Duodenal mucosa (tissue), 2 donors: ENCODE measurements around the gene TBC1D9B.

Experiments used
- H3K27ac ChIP-seq: one replicate; pipeline ENCODE4 v1.7.0; 2013; ENCODE audit warnings: low read depth, low read length
- H3K27me3 ChIP-seq, 2 donors: one replicate each; pipeline ENCODE4 v1.7.0; 2013; ENCODE audit warnings: low read length in 2 of 2, control low read depth in 1 of 2; ENCODE audit not compliant: insufficient read depth in 2 of 2, control insufficient read depth in 1 of 2
- H3K36me3 ChIP-seq, 2 donors: one replicate each; pipeline ENCODE4 v1.7.0; 2013; ENCODE audit warnings: low read length in 2 of 2, control low read depth in 1 of 2; ENCODE audit not compliant: insufficient read depth in 2 of 2, control insufficient read depth in 1 of 2
- H3K4me1 ChIP-seq, 2 donors: one replicate each; pipeline ENCODE4 v1.7.0; 2013; ENCODE audit warnings: low read length in 2 of 2, control low read depth in 1 of 2; ENCODE audit not compliant: insufficient read depth in 2 of 2, control insufficient read depth in 1 of 2
- H3K4me3 ChIP-seq, 2 donors: one replicate each; pipeline ENCODE4 v1.7.0; 2013; ENCODE audit warnings: low read length in 2 of 2, low read depth in 1 of 2
- H3K9ac ChIP-seq, 2 donors: one replicate each; pipeline ENCODE4 v1.7.0; 2013; ENCODE audit warnings: low read length in 2 of 2, low read depth in 1 of 2
- H3K9me3 ChIP-seq, 2 donors: one replicate each; pipeline ENCODE4 v1.7.0; 2013; ENCODE audit warnings: low read length in 2 of 2, control low read depth in 1 of 2; ENCODE audit not compliant: control insufficient read depth in 1 of 2

The TBC1D9B gene

DNA sequence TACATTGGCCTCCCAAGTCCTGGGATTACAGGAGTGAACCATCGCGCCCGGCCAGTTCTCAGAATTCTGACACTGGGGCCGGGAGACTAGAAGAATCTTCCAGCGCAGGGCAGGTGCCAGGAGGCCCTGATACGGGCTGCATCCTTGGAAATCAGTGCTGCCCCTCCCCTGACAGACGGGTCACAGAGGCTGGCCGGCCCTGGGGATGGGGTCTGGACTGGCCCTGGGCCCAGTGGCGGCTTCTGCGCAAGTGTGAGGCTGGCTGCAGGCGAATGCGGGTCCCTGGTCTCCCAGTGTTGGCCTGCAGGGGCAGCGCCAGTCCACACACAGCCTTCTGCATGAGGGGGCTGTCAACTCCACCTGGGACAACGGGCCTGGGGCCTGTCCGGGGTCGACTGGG lies 831 bp upstream of the TBC1D9B start:
- H3K27ac ChIP-seq = no peak overlapping the region
- no peaks in the 10 kb centered on the region for H3K27me3 ChIP-seq
- peaks cover 10 to 18% of the 10 kb centered on the region in 2 donors for H3K4me1 ChIP-seq
- peak overlapping the region in 1 of 2 donors; percentile 39 for H3K9ac ChIP-seq
- no peak overlapping the region for H3K4me3 ChIP-seq
- peaks cover 6 to 11% of the 10 kb centered on the region in 2 donors for H3K36me3 ChIP-seq
- no peaks in the 10 kb centered on the region for H3K9me3 ChIP-seq

DNA sequence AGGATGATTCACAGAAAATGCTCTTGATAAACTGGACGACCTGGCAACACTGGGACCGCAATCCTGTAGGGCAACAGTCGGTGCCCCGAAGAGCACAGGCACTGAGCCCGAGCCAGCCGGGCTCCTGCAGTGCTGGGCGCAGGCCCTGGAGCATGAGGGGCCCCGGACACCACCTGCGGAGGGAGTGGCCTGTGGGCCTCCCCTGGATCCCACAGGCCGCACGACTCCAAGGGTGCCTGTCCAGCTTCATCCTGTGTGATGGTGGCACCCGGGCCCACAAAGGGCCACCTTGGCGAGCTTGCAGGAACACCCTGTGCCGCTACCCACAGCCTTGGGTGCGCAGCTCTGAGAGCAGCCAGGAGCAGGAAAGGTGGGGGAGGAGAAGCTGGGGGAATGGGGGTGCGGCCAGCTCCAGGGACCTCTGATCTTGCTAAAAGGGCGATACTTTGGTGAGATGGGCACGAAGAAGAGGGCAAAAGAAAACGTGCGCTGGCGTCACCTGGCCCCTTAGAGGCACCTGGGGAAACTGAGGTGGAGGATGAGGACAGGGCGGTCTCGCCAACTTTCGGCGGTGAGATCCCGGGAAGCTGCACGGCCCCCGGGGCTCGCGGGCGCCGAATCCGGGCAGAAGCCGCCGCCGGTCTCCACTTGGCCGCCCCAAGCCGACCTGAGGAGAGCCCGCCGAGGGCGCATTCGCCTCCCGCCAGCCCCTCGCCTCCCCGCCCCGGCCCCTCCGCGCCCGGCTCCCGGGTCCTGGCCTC lies 722 bp downstream of the TBC1D9B start:
- Histone ChIP-seq H3K4me1 (peaks cover 10 to 18% of the 10 kb centered on the region in 2 donors), H3K9me3 (no peaks in the 10 kb centered on the region), H3K36me3 (peaks cover 11 to 25% of the 10 kb centered on the region in 2 donors), H3K4me3 (peak overlapping the region; percentile 77 to 85), H3K9ac (peak overlapping the region; percentile 54 to 74), H3K27ac (no peak overlapping the region), H3K27me3 (no peaks in the 10 kb centered on the region)

DNA sequence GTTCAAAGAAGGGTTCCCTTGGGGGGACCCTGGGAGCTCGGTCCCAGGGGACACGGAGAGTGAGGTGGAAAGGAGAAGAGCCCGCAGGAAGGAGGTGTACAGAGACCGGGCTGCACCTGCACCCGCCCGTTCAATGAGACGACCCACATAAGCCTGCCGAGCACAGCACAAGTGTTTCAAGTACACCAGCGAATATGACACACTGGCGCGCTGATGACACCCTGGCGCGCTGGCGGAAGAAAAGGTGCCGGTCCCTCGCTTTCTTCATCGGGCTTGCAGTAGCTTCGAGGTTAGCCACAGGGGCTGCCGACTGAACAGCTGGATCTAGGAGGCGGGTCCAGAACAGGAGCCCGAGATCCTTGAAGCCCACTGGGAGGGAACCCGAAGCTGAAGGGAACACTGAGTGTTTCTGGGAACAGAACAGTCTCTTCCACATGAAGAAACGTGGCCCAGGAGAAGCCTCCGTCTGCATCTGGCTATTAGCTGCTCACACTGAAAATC lies 1.4 kb downstream of the TBC1D9B start:
- peak overlapping the region; percentile 54 to 74 for H3K9ac ChIP-seq
- H3K27me3 ChIP-seq = no peaks in the 10 kb centered on the region
- no peaks in the 10 kb centered on the region for H3K9me3 ChIP-seq
- peaks cover 11 to 27% of the 10 kb centered on the region in 2 donors for H3K36me3 ChIP-seq
- H3K27ac ChIP-seq = no peak overlapping the region
- H3K4me1 ChIP-seq = peaks cover 10 to 18% of the 10 kb centered on the region in 2 donors
- H3K4me3 ChIP-seq = peak overlapping the region; percentile 77 to 85

DNA sequence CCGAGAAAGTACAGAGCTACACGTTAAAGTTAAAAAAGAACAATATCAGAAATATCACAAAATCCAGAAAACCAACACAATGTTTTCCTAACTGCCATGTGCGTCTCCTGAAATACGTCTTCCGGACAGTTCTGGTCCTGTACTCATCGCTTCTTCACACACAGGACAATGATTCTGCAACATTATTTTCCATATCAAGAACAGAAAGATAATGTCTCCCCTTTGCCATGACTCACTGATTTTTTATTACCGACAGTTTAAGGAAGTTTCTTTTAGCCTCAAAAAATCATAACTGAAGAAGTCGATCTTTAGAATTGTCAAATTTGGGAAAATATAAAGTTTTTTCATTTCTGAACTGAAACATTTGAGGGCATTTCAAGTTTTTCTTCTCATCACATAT lies 2.5 kb downstream of the TBC1D9B start:
- H3K27ac ChIP-seq = no peak overlapping the region
- H3K9ac ChIP-seq = no peak overlapping the region
- peaks cover 11 to 37% of the 10 kb centered on the region in 2 donors for H3K36me3 ChIP-seq
- H3K4me3 ChIP-seq = no peak overlapping the region
- H3K9me3 ChIP-seq = no peaks in the 10 kb centered on the region
- H3K4me1 ChIP-seq = peaks cover 10 to 18% of the 10 kb centered on the region in 2 donors
- no peaks in the 10 kb centered on the region for H3K27me3 ChIP-seq

DNA sequence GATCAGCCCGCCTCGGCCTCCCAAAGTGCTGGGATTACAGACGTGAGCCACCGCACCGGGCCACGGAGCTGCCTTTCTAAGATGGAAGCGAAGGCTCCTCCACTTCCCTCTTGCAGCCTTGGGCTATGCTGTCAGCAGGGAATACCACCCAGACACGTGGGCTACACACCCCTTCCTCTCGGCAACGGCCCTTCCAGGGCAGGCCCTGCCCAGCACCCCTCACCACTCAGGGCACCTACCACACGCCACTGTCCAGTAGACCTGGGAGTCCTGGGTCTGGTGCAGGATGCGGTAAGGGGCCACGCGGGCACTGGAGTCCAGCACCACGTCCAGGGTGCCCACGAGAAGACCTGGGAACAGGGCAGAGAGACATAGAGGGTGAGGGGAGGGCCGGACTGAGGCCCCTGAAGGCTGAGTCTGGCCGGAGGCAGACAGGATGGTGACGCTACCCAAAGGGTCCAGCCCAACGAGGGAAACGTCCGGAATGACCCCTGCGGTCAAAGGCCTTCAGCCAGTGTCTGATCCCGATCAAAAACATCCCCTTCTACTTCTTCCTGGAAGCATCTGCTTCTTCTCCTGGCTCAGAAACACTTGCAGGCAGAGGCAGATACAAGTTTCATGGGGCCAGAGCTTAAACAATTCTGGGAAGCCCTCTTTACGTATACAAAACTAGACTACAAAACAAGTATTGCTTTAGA lies 3.1 kb downstream of the TBC1D9B start:
- Histone ChIP-seq H3K27me3 (no peaks in the 10 kb centered on the region), H3K36me3 (peaks cover 11 to 43% of the 10 kb centered on the region in 2 donors), H3K9me3 (no peaks in the 10 kb centered on the region), H3K9ac (no peak overlapping the region), H3K27ac (no peak overlapping the region), H3K4me1 (peaks cover 10 to 18% of the 10 kb centered on the region in 2 donors), H3K4me3 (no peak overlapping the region)

DNA sequence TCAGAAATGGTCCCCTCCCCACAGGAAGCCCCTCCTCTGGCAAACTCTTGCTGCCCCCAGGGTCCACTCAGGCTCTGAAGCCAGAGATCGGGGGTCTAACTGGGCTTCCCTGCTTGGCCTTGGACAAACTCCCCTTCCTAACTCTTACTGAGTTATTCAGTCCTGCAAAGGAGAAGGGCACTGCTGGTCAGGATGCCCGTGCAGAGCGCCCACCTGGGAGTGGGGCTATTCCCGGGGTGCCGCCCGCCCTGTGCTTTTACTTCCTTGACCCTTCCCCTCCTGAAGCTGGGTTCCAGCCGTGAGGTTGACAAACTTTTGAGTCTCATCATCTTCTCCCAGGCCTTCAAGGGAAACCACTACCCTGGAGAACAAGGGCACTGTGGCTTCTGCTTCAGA lies 4.9 kb downstream of the TBC1D9B start:
- no peak overlapping the region for H3K27ac ChIP-seq
- H3K27me3 ChIP-seq = no peaks in the 10 kb centered on the region
- H3K36me3 ChIP-seq = peaks cover 11 to 56% of the 10 kb centered on the region in 2 donors
- no peak overlapping the region for H3K9ac ChIP-seq
- peaks cover 10 to 11% of the 10 kb centered on the region in 2 donors for H3K4me1 ChIP-seq
- H3K4me3 ChIP-seq = no peak overlapping the region
- H3K9me3 ChIP-seq = no peaks in the 10 kb centered on the region

DNA sequence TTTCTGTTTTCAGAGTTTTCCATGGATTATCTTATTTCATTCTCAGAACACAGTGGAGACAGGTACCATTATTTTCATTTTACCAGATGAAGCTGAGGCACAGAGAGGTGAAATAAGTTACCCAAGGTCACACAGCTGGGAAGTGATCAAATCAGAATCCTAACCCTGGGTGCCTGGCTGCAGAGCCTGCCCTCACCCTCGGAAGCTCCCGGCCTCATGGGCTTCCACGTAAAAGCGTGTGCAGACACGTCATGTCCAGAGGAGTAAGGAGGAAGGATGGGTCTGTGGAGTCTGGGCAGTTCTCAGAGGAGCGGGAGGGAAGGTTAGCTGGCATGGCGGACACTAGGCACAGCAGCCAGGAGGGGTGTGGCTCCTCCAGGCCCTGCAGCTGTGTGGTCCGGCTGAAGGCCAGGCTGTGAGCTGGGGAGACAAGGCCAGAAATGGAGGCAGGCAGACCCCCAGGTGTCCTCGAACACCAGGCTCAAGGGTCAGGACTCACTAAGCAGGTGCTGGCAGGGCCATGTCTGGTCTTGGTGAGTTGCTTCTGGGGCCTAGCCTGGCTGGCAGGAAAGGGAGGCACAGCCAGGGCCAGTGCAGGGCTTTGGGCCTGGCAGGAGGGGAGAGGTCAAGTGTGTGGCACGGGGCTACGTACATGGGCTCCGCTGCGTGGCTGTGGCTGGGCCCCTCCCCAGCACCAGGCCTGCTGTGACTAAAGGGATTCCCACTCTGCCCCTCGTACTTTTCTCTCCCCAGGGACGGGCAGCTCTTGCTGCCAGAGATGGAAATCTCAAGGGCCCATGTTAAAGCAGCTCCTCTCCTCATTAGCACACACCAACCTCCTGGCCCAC lies 5.6 kb downstream of the TBC1D9B start:
- Histone ChIP-seq H3K4me1 (peaks cover 10 to 11% of the 10 kb centered on the region in 2 donors), H3K9me3 (no peaks in the 10 kb centered on the region), H3K9ac (no peak overlapping the region), H3K27ac (no peak overlapping the region), H3K27me3 (no peaks in the 10 kb centered on the region), H3K36me3 (peaks cover 11 to 62% of the 10 kb centered on the region in 2 donors), H3K4me3 (no peak overlapping the region)

DNA sequence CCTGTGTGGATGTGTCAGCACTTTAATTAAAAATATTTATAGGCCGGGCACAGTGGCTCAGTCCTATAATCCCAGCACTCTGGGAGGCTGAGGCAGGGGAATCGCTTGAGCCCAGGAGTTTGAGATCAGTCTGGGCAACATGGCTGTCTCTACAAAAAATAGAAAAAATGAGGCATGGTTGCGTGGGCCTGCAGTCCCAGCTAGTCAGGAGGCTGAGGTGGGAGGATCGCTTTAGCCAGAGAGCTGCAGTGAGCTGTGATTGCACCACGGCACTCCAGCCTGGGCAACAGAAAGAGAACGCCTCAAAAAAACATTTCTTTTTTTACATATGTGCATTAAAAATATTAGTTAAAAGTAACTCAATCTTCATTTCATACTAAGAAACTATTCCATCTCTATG lies 6.2 kb downstream of the TBC1D9B start:
- H3K27ac ChIP-seq = no peak overlapping the region
- H3K9ac ChIP-seq = no peak overlapping the region
- H3K36me3 ChIP-seq = peaks cover 11 to 64% of the 10 kb centered on the region in 2 donors
- no peak overlapping the region for H3K4me3 ChIP-seq
- no peaks in the 10 kb centered on the region for H3K27me3 ChIP-seq
- no peaks in the 10 kb centered on the region for H3K9me3 ChIP-seq
- H3K4me1 ChIP-seq = peaks cover 4 to 5% of the 10 kb centered on the region in 2 donors

DNA sequence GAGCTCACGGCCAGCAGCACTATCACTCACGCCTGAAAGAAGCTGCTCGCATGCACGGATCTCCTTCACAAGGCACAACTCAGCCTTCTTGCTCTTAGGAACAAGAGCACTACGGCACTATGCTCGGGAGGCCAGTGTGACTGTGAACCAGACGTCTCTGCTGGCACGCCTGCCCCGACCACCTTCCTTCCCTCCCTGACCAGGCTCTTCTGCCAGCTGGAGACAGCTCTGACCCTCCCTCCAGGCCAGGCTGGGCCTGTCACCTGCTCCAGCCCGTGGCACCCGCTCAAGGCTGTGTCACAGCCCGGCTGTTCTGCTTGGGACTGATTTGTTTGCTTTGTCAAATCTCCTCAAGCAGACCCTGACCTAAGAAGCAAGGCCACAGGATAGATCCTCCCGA lies 7.0 kb downstream of the TBC1D9B start:
- Histone ChIP-seq H3K4me3 (no peak overlapping the region), H3K9ac (no peak overlapping the region), H3K36me3 (peaks cover 11 to 67% of the 10 kb centered on the region in 2 donors), H3K27me3 (no peaks in the 10 kb centered on the region), H3K9me3 (no peaks in the 10 kb centered on the region), H3K4me1 (no peaks in the 10 kb centered on the region), H3K27ac (no peak overlapping the region)
